Retinal pigment epithelial cell (primary cell): ENCODE data around the gene MX1.

ENCODE experiments used
- DNase-seq: peaks from one replicate; pipeline ENCODE4 v3.0.0-alpha.2; 2010; ENCODE audit warnings: low read depth
- H3K4me3 ChIP-seq: 2 replicates; pipeline ENCODE4 v1.5.1; 2011; ENCODE audit warnings: mild to moderate bottlenecking, low read length, control low read depth, moderate library complexity
- CTCF ChIP-seq: conservative IDR thresholded peaks from 2 replicates; pipeline ENCODE4 v1.5.1; 2011; ENCODE audit warnings: low read depth, low read length, control low read depth, inconsistent platforms

The MX1 gene

GRCh38 chr21:41475714-41476420 lies 49.8 kb downstream of the MX1 start:
- no peak overlapping the region for H3K4me3 ChIP-seq
- no peak for DNase-seq
- TF ChIP-seq CTCF = no peak

DNA sequence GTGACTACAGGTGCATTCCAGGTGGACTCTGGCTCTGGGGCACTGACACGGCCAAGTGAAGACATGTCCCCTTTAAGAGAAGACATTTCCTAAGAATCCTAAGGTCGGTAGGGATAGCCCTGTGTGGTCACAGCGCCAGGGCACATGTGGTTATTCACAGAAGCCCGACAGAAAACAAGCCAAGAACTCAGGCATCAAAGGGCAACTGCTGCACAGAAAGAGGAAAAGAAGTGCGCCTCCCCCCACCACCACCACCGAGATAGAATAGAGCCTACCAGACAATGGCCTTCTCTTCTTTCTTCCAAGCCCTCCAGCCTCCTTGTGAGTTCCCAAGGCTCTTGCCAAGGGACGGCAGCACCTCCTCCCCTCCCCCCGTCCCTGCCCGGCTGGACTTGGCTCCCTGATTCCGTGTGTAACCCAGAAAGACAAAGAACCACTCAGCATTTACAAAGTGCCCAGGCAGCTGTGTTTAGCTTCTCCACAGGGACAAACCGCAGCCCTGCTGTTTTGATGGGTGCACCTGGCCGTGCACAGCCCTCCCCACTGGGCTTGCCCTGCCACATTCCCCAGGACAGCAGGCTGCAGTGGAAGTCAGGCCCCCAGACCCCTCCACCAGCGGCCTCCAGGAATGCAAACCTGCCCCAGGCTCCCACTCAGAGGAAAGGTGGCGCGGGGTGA lies 51.7 kb downstream of the MX1 start:
- TF ChIP-seq CTCF = no peak
- H3K4me3 ChIP-seq = no peak overlapping the region
- DNase-seq = no peak

GRCh38 chr21:41478319-41479177 lies 52.5 kb downstream of the MX1 start:
- TF ChIP-seq CTCF = no peak
- H3K4me3 ChIP-seq = no peak overlapping the region
- no peak for DNase-seq

- TF ChIP-seq CTCF = no peak
- DNase-seq = no peak
- H3K4me3 ChIP-seq = no peak overlapping the region
These were observed 53.6 kb downstream of the MX1 start for GRCh38 chr21:41479686-41480085.

DNA sequence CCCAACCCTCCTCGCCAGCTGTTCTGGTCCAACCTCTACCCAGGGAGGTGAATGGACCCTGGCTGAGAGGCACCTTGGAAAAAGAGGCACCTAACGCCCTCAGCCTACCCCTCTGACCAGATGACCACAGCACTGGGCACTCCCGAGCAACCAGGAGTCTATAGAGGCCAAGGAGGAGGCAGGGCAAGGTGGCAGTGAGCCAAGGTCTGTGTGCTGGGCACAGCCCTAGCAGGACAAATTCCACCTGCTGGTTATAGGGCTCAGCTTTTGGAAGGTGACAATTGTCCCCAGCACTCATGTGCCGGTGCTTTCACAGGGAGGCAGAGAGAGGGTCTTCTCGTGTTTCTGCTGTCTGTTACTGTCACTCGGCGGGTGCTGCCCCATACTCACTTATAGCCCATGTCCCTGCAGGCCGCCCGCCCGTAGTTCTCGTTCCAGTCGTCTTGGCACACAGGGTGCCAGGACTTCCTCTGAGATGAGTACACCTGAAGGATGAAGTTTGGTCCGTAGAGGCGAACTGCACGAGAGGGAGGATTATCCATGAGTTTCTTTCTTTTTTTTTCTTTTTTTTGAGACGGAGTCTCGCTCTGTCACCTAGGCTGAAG lies 54.1 kb downstream of the MX1 start:
- no peak for TF ChIP-seq CTCF

GRCh38 chr21:41481191-41481590 lies 55.2 kb downstream of the MX1 start:
- TF ChIP-seq CTCF = no peak
- no peak overlapping the region for H3K4me3 ChIP-seq
- DNase-seq = peak; percentile 65

More for the DNA sequence above, 54.1 kb downstream of the MX1 start:
- H3K4me3 ChIP-seq = no peak overlapping the region
- no peak for DNase-seq
